Stimulated activated CD4-positive, alpha-beta T cell treated with anti-CD3 and anti-CD28 coated beads, Interleukin-1b, Interleukin-23, amount 100 ng/mL, for 24 hours (primary cell): ENCODE results near the gene HIVEP3.

ENCODE experiments used
- DNase-seq, 4 experiments: peaks; one replicate each; pipeline ENCODE4 v3.0.0-alpha.2; 2020; ENCODE audit warnings: low read depth in 4 of 4, low spot score in 1 of 4

The HIVEP3 gene

GRCh38 chr1:41894808-41895483, 23.8 kb downstream of the HIVEP3 start:
- no peak for DNase-seq

- no peak for DNase-seq
These were observed 24.5 kb downstream of the HIVEP3 start for GRCh38 chr1:41894101-41894807.

GRCh38 chr1:41892301-41892781, 26.4 kb downstream of the HIVEP3 start:
- no peak for DNase-seq

DNA sequence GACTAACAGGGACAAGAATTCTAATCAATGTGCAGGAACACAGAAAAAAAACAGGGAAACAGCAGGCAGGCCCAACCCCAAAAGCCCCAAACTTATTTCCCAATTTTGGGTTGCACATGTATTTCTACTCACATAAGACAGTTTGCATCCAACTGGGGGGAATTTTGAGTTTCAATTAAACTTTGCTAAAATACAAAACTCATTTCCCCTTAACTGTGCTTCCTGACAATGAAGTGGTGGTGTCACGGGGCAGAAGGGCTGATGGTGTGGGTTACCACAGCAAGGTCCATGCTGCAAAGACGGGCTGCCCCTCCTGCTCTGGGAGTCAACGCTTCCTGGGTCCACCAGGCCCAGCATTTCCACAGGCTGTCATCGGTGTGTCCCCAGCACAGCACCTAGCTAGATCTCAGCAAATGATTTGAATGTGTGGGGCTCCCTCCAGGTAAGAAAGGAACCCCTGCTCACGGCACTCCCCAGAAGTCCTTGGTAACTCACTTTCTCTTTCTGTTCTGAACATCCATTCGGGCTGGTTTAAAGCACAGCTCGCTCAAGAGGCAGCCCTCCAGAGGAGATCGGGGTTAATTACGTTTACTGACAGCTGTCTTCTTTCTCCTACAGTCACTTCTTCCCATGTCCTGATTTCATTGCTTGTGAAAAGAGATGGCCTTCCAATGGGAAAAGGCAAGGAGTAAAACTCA, 27.4 kb downstream of the HIVEP3 start:
- DNase-seq: peak in 3 of 4 experiments; percentile 10 to 32 (median 22)

DNA sequence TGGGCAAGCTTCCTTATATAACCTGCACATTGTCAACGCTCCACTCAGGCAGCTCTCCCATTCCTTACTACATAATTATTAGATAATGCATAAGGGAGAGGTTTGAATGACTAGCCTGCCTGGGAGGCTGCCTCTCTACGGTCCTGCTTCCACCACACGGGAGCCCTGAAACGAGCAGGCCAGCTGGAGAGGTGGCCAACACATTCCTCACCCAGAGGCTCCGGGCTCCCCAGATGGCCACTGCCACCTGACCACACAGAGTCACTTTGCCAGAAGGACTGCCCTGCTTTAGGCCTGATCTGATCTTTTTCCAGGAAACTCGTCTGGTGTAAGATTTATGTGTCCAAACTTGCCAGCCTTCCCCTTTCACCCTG, 27.9 kb downstream of the HIVEP3 start:
- no peak for DNase-seq

- no peak for DNase-seq
These were observed 29.0 kb downstream of the HIVEP3 start for GRCh38 chr1:41889506-41890414.

DNA sequence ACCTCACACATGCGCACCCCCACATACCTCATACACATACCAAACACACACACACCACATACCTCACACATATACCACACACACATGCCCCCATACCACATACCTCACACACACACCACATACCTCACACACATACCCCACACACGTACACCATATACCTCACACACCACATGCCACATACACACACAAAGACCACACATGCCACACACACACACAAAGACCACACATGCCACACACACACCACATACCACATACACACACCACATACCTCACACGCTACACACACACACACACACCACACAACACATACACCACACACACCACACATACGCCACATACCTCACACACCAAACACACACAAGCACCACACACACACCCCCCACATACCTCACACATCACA, 30.0 kb downstream of the HIVEP3 start:
- DNase-seq: no peak

DNA sequence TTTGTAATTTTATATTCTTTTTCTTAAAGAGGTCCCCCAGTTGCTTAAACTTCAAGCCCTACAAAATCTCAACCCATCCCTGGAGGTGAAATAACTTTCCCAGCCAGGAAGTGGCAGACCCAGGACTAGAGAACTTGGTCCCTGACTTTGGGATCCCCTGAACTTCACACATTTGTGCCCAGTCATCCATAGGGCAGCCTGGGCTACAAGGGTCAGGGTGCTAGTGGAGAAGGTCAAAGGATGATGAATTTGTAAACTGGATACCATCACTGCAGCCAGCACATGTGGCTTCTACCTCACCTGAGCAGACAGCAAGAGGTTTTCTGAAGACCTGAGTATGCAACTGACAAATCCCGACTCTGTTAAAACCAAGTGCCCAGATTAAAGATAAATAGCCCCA, 31.4 kb downstream of the HIVEP3 start:
- no peak for DNase-seq

- no peak for DNase-seq
These were observed 34.2 kb downstream of the HIVEP3 start for GRCh38 chr1:41884256-41885230.

DNA sequence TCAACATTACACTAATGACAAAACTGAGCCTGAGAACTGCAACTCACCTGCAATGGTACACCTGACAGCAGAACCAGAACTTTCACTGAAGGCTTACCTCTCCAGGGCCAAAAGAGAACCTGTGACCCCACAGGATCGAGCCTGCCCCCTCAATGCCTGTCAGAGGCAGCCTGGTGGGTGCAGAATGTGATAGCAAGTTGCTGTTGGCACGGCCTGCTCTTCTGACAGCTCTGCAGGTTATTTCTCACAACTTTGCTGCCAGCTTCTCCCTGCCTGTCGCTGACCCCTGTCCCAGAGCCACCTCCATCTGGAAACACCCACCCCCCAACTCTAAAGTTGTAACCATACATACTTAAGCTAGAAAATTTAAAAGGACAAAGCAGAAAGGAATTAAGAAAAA, 35.2 kb downstream of the HIVEP3 start:
- DNase-seq: no peak

DNA sequence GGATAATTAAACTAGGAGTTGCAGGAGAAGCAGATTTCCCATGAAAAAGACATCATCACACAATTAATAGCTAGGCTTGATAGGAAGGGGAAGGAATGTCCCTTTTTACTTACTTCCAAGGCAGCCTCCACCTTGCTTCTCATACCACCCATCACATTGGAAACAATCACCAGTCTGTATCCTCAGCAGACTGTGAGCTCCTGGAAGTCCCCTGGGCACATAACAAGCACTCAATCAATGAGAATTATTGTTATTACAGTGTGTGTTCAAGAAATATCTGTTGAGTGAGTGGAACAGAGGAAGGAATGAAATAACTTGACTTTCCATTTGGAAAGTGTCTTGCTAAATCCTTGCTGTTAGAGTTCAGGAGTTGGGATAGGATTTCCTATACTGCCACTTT, 36.2 kb downstream of the HIVEP3 start:
- no peak for DNase-seq

GRCh38 chr1:41882068-41882477, 36.6 kb downstream of the HIVEP3 start:
- no peak for DNase-seq

DNA sequence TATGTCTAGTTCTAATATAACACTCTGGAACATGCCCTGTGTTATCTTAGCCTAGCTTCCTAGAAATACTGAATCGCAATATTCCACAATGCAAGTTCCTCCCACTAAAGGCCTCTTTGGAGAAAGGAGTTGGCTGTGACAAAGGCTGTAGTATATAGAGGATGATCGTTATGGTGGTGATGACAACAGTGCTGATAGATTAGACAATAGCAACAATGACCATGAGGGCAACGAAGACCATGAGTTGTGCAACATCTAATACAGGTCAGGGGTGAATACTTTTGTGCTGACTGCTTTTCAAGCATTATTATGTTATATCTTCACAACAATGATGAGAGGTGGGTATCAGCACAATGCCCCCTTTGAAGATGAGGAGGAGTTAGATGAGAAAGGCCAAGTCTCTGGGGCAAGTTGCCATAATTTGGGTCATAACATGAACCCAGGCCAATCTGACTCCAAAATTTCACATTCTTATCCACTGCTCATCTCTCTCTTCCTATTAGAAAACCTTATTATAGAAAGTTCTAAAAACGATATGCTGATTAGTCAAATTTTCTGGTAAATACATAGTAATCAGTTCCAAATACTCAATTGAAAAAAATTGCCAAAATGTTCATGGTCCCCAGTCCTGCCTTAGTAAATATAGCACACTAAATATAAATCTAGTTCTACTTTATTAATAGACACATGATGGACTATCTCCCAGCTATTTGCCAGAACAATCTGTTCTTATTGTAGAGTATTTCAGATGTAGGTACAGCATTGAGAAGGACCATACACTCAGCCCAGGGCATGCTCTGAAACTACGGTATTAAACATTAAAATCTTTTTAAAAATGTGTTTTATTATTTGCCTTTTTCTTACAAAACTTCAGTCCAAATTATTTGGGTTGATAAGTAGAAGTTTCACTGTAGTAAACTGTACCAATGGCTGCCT, 37.5 kb downstream of the HIVEP3 start:
- DNase-seq: no peak

GRCh38 chr1:41880261-41880660, 38.5 kb downstream of the HIVEP3 start:
- no peak for DNase-seq

- no peak for DNase-seq
These were observed 39.1 kb downstream of the HIVEP3 start for GRCh38 chr1:41879617-41880016.

DNA sequence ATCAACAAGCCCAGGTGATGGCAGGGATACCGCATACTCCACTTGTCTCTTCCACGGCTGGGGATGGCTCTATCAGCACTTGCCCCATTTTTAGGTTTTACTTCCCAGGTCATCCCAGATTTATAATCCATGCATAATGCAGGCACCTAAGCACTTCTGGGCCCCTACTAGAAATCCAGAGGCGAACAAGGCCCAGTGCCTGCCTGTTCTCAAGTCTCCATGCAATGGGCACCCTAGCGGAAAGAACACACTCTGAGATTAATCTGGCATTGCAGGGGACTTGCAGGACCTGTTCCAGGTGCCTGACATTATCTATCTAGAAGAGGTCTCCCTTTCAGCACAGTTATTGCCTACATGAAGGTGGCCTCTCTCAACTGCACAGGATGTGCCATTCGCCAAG, 39.8 kb downstream of the HIVEP3 start:
- no peak for DNase-seq

DNA sequence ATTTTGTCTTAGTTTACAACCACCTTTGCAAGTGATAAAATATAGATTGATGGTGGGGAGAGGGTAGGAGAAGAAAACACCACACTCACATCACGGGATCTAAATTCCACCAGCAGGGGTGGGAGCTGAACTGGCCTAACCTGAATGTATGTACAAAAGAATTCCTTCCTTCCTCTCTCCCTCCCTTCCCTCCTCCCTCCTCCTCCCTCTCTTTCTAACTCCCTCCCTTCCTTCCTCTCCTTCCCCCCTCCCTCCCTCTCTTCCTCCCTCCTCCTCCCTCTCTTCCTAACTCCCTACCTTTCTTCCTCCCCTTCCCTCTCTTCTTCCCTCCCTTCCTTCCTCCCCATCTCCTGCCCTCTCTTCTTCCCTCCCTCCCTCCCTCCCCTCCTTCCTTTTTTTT, 40.2 kb downstream of the HIVEP3 start:
- no peak for DNase-seq

DNA sequence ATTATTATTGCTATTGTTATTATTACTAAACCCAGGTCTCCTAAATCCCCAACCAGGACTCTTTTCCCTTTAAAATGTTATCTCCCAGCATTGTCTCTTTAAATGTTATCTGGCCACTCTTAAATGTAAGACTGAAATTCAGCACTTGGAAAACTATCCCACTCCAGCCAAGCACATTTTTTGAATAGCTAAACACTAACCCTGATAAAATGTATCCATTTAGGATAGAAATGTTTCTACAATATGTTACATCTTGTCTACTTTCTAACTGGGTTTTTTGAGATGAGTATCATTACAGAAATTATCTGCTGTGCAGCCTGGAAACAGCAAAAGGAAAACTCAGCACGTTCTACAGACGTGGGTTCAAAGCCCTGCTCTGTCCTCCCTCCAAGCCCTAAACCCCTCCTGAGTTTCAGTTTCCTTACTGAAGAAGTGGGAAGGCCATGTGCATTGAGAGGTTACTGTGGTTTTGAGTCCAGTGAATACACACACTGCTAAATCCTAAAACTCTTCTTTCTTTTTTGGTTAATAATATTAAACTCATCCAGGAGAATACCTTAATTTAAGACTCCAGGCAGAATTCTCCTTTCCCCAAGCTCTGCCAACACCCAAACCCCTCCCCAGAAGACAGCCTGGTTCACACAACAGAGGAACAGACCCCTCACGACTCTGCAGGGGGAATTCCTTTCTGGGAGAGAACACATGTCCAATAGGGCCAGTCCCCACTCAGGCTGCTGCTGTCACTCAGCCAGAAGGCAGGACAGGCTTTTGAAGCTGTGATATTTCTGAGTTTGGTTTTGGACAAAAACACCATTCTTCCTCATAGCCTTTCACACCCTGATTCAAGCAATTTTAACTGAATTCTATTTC, 41.9 kb downstream of the HIVEP3 start:
- no peak for DNase-seq
